ENCODE data around the gene TCIRG1. TPM values are rescaled to one million over a fixed set of nuclear protein-coding genes. Genes with fewer than 3 reads are reported as not detected.
A peak's percentile ranks its signal among the peaks of the same experiment; 100 is the strongest.

The TCIRG1 gene
- total and polyA plus RNA-seq, 2 of the 13 experiments (the other 11 are each of a cell fraction or from before 2014, with no cell fraction given): 48.0 to 69.6 TPM

DNA sequence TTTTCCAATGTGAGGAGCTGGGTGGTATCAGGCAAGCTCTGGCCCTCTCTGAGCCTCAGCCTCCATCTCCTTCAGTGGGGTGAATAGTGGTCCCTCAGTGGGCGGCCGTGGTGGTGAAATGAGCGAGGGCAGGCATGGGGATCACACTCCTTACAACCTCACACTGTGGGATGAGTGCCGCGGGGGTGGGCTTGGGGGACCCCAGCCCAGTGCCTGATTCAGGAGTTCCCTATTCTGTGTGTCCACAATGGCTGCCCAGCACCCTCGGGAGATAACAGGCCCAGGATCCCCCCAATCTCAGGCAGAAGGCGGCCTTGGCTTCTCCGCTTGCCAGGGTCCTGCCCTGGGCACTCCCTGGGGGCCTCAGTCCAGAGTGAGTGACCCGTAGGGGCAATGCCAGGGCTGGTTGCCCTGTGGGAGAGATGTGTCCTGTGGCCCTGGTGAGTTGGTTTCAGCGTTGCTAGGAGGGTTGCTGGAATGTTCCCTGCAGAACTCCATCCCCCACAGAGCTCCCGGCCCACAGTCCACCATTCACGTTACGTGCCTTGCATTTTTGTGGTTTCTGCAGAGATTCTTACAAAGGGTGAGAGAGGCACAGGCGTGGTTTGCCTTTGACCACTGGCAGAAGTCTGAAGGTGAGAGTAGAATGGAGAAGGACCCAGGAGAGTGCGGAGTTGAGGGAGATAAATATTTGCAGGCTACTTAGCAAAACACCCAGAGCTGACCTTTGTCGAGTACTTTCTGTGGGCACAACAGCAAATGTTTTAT is 25.8 kb upstream of the TCIRG1 start (continued):
- TF ChIP-seq, protein P1, sequence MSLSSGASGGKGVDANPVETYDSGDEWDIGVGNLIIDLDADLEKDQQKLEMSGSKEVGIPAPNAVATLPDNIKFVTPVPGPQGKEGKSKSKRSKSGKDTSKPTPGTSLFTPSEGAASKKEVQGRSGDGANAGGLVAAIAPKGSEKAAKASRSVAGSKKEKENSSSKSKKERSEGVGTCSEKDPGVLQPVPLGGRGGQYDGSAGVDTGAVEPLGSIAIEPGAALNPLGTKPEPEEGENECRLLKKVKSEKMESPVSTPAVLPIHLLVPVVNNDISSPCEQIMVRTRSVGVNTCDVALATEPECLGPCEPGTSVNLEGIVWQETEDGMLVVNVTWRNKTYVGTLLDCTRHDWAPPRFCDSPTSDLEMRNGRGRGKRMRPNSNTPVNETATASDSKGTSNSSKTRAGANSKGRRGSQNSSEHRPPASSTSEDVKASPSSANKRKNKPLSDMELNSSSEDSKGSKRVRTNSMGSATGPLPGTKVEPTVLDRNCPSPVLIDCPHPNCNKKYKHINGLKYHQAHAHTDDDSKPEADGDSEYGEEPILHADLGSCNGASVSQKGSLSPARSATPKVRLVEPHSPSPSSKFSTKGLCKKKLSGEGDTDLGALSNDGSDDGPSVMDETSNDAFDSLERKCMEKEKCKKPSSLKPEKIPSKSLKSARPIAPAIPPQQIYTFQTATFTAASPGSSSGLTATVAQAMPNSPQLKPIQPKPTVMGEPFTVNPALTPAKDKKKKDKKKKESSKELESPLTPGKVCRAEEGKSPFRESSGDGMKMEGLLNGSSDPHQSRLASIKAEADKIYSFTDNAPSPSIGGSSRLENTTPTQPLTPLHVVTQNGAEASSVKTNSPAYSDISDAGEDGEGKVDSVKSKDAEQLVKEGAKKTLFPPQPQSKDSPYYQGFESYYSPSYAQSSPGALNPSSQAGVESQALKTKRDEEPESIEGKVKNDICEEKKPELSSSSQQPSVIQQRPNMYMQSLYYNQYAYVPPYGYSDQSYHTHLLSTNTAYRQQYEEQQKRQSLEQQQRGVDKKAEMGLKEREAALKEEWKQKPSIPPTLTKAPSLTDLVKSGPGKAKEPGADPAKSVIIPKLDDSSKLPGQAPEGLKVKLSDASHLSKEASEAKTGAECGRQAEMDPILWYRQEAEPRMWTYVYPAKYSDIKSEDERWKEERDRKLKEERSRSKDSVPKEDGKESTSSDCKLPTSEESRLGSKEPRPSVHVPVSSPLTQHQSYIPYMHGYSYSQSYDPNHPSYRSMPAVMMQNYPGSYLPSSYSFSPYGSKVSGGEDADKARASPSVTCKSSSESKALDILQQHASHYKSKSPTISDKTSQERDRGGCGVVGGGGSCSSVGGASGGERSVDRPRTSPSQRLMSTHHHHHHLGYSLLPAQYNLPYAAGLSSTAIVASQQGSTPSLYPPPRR (CRISPR knock-in tag; IDR thresholded peaks at IDR 0.05; ENCODE audit: borderline replicate concordance): peak; percentile 39; the same call in 1 of the 2 replicates
- no peak for TF ChIP-seq WIZ (CRISPR knock-in tag; IDR thresholded peaks at IDR 0.05)
- peak; percentile 44; the same call in 1 of the 2 replicates for TF ChIP-seq HDAC1 (CRISPR knock-in tag; IDR thresholded peaks at IDR 0.05)
- no peak for TF ChIP-seq SOX13 (IDR thresholded peaks at IDR 0.05)
- peak in 1 of 2 experiments; percentile 85; a peak in 2 of 4 replicates for TF ChIP-seq SOX13 (CRISPR knock-in tag; conservative IDR thresholded peaks at IDR 0.05 in 1 of 2, IDR thresholded peaks at IDR 0.05 in 1 of 2)
- TF ChIP-seq MLLT10 (CRISPR knock-in tag; IDR thresholded peaks at IDR 0.05): no peak
- TF ChIP-seq ZNF143 (CRISPR knock-in tag; IDR thresholded peaks at IDR 0.05): no peak
- TF ChIP-seq NFIC (IDR thresholded peaks at IDR 0.05; ENCODE audit: low read length): no peak
- TF ChIP-seq SALL2 (CRISPR knock-in tag; IDR thresholded peaks at IDR 0.05): no peak
- TF ChIP-seq KLF16 (CRISPR knock-in tag; IDR thresholded peaks at IDR 0.05): 0 out of 4 replicates have a peak, but pooled peaks of 1 of the 2 experiments have one; percentile 29
- TF ChIP-seq RFXAP (CRISPR knock-in tag; IDR thresholded peaks at IDR 0.05; ENCODE audit: borderline replicate concordance): peak; percentile 59; the same call in 1 of the 2 replicates
- TF ChIP-seq ARID2 (CRISPR knock-in tag; IDR thresholded peaks at IDR 0.05; ENCODE audit: borderline replicate concordance): no peak
- TF ChIP-seq CREM (IDR thresholded peaks at IDR 0.05): peak; percentile 47; the same call in 1 of the 2 replicates
- TF ChIP-seq CREM (CRISPR knock-in tag; IDR thresholded peaks at IDR 0.05): no peak
- no peak for TF ChIP-seq RBAK (CRISPR knock-in tag; IDR thresholded peaks at IDR 0.05)
- TF ChIP-seq, protein P2, sequence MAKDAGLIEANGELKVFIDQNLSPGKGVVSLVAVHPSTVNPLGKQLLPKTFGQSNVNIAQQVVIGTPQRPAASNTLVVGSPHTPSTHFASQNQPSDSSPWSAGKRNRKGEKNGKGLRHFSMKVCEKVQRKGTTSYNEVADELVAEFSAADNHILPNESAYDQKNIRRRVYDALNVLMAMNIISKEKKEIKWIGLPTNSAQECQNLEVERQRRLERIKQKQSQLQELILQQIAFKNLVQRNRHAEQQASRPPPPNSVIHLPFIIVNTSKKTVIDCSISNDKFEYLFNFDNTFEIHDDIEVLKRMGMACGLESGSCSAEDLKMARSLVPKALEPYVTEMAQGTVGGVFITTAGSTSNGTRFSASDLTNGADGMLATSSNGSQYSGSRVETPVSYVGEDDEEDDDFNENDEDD (CRISPR knock-in tag; IDR thresholded peaks at IDR 0.05; ENCODE audit: borderline replicate concordance): peak; percentile 32; the same call in 1 of the 2 replicates
- TF ChIP-seq, protein P3, sequence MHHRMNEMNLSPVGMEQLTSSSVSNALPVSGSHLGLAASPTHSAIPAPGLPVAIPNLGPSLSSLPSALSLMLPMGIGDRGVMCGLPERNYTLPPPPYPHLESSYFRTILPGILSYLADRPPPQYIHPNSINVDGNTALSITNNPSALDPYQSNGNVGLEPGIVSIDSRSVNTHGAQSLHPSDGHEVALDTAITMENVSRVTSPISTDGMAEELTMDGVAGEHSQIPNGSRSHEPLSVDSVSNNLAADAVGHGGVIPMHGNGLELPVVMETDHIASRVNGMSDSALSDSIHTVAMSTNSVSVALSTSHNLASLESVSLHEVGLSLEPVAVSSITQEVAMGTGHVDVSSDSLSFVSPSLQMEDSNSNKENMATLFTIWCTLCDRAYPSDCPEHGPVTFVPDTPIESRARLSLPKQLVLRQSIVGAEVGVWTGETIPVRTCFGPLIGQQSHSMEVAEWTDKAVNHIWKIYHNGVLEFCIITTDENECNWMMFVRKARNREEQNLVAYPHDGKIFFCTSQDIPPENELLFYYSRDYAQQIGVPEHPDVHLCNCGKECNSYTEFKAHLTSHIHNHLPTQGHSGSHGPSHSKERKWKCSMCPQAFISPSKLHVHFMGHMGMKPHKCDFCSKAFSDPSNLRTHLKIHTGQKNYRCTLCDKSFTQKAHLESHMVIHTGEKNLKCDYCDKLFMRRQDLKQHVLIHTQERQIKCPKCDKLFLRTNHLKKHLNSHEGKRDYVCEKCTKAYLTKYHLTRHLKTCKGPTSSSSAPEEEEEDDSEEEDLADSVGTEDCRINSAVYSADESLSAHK (CRISPR knock-in tag; IDR thresholded peaks at IDR 0.05; ENCODE audit: borderline replicate concordance): no peak
- TF ChIP-seq CREB1 (IDR thresholded peaks at IDR 0.05): no peak
- no peak for TF ChIP-seq CREB1 (CRISPR knock-in tag; IDR thresholded peaks at IDR 0.05)
- 0 out of 4 replicates have a peak, but pooled peaks of 1 of the 2 experiments have one; percentile 41 for TF ChIP-seq POLR2A (IDR thresholded peaks at IDR 0.05; ENCODE audit: insufficient read depth in 1 of 2, low read depth in 2 of 2, low read length in 2 of 2)
- TF ChIP-seq FOXP1 (IDR thresholded peaks at IDR 0.05): 0 out of 2 replicates have a peak, but pooled peaks have one; percentile 16
- TF ChIP-seq FOXP1 (CRISPR knock-in tag; IDR thresholded peaks at IDR 0.05): no peak; the same call in 1 of the 2 replicates
- TF ChIP-seq SP2 (CRISPR knock-in tag; IDR thresholded peaks at IDR 0.05): no peak

Measured in HepG2 (cell line).